Duodenal mucosa (tissue), 2 donors: ENCODE data around the gene HBQ1.
"Not testable (repeated sequence)": the region's sequence is repeated elsewhere in the genome, so short reads cannot be mapped to it uniquely, and the experiment has no call there.

ENCODE experiments used
- H3K27ac ChIP-seq: one replicate; pipeline ENCODE4 v1.7.0; 2013; ENCODE audit warnings: low read depth, low read length
- H3K27me3 ChIP-seq, 2 donors: one replicate each; pipeline ENCODE4 v1.7.0; 2013; ENCODE audit warnings: low read length in 2 of 2, control low read depth in 1 of 2; ENCODE audit not compliant: insufficient read depth in 2 of 2, control insufficient read depth in 1 of 2
- H3K36me3 ChIP-seq, 2 donors: one replicate each; pipeline ENCODE4 v1.7.0; 2013; ENCODE audit warnings: low read length in 2 of 2, control low read depth in 1 of 2; ENCODE audit not compliant: insufficient read depth in 2 of 2, control insufficient read depth in 1 of 2
- H3K4me1 ChIP-seq, 2 donors: one replicate each; pipeline ENCODE4 v1.7.0; 2013; ENCODE audit warnings: low read length in 2 of 2, control low read depth in 1 of 2; ENCODE audit not compliant: insufficient read depth in 2 of 2, control insufficient read depth in 1 of 2
- H3K4me3 ChIP-seq, 2 donors: one replicate each; pipeline ENCODE4 v1.7.0; 2013; ENCODE audit warnings: low read length in 2 of 2, low read depth in 1 of 2
- H3K9ac ChIP-seq, 2 donors: one replicate each; pipeline ENCODE4 v1.7.0; 2013; ENCODE audit warnings: low read length in 2 of 2, low read depth in 1 of 2
- H3K9me3 ChIP-seq, 2 donors: one replicate each; pipeline ENCODE4 v1.7.0; 2013; ENCODE audit warnings: low read length in 2 of 2, control low read depth in 1 of 2; ENCODE audit not compliant: control insufficient read depth in 1 of 2

Gene HBQ1

DNA sequence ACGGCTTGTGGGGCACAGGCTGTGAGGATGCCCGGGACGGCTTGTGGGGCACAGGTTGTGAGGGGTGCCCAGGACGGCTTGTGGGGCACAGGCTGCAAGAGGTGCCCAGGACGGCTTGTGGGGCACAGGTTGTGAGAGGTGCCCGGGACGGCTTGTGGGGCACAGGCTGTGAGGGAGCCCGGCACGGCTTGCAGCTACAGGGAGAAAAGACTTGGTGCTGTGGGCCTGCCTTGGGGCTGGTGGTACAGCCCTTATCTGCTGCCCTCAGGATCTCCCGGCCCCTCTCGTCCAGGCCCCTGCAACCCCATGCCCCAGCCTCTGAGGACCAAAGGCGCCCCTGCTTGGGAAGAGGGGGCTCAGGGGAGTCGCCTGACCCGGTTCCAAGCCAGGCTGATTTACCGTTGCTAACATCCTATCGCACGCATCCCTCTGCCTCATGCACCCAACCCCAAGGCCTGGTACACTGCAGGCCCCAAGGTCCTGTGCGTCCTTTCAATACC lies 19.5 kb upstream of the HBQ1 start:
- Histone ChIP-seq H3K36me3 (no peaks in the 10 kb centered on the region), H3K9me3 (no peaks in the 10 kb centered on the region), H3K4me3 (no peak overlapping the region), H3K4me1 (peaks cover 0 to 8% of the 10 kb centered on the region in 2 donors), H3K27me3 (peaks cover 11 to 17% of the 10 kb centered on the region in 2 donors), H3K9ac (no peak overlapping the region), H3K27ac (no peak overlapping the region)

DNA sequence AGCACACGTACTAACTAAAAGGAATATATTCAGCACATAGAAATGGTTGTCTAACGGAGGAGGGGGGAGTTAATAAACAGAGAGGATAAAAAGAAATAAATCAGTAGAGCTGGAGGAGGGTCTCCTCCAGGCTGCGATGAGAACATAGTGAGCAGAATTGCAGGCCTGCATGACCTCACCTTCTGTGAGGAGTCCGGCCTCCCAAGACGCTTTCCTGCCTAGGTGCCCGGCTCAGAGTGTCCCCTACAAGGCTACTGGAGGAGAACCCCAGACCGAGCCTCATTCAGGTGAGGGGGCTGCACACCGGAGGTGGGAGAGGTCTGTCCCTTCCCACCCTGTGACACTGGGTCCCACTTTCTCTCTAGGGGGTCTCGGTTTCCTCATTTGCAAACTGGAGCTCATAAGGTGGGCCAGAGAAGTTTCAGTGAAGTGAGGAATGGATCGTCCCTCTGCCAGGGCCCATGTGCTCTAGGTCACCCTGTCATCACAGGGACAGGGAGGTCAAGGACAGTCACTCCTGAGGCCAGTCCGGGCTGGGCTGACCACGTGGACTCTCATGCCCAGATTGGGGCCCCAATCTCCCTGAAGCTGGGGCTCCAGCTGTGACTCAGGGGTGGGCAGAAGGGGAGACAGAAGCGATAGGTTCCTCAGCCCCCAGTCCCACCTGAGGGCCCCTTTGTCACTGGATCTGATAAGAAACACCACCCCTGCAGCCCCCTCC lies 17.8 kb upstream of the HBQ1 start:
- Histone ChIP-seq H3K4me1 (peaks cover 5 to 13% of the 10 kb centered on the region in 2 donors), H3K27me3 (peaks cover 24 to 34% of the 10 kb centered on the region in 2 donors), H3K36me3 (no peaks in the 10 kb centered on the region), H3K9ac (no peak overlapping the region), H3K4me3 (no peak overlapping the region), H3K27ac (no peak overlapping the region), H3K9me3 (no peaks in the 10 kb centered on the region)

DNA sequence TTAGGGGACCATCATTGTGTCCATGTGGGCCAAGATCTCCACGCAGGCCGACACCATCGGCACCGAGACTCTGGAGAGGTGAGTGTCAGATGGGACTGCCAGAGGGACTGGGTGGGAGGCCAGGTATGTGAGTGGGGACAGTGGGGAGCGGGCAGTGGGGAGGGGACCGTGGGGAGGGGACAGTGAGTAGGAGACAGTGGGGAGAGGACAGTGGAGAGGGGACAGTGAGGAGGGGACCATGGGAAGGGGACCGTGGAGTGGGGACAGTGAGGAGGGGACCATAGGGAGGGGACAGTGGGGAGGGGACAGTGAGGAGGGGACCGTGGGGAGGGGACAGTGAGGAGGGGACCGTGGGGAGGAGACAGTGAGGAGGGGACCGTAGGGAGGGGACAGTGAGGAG lies 17.1 kb upstream of the HBQ1 start:
- not testable (repeated sequence) for H3K4me3 ChIP-seq, H3K9ac ChIP-seq, H3K36me3 ChIP-seq, H3K27ac ChIP-seq, H3K9me3 ChIP-seq
- Histone ChIP-seq H3K27me3 (peaks cover 31 to 37% of the 10 kb centered on the region in 2 donors), H3K4me1 (peaks cover 5 to 13% of the 10 kb centered on the region in 2 donors)

DNA sequence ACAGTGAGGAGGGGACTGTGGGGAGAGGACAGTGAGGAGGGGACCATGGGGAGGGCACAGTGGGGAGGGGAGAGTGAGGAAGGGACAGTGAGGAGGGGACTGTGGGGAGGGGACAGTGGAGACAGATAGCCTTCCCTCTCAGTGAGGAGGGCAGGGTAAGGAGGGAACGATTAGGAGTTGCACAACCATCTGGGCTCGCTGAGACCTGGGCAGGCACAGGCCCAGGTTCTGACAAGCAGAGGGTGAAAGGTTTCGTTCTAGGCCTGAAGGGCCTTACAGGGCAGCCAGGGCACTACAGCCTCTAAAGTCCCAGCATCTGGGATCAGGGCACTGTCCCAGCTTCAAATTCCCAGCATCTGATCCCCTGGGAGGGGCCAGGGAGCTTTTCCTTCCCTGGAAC lies 16.6 kb upstream of the HBQ1 start:
- H3K4me3 ChIP-seq, H3K9me3 ChIP-seq, H3K9ac ChIP-seq, H3K27ac ChIP-seq, H3K36me3 ChIP-seq: not testable (repeated sequence)
- H3K27me3 ChIP-seq = peaks cover 36 to 42% of the 10 kb centered on the region in 2 donors
- peaks cover 5 to 13% of the 10 kb centered on the region in 2 donors for H3K4me1 ChIP-seq

DNA sequence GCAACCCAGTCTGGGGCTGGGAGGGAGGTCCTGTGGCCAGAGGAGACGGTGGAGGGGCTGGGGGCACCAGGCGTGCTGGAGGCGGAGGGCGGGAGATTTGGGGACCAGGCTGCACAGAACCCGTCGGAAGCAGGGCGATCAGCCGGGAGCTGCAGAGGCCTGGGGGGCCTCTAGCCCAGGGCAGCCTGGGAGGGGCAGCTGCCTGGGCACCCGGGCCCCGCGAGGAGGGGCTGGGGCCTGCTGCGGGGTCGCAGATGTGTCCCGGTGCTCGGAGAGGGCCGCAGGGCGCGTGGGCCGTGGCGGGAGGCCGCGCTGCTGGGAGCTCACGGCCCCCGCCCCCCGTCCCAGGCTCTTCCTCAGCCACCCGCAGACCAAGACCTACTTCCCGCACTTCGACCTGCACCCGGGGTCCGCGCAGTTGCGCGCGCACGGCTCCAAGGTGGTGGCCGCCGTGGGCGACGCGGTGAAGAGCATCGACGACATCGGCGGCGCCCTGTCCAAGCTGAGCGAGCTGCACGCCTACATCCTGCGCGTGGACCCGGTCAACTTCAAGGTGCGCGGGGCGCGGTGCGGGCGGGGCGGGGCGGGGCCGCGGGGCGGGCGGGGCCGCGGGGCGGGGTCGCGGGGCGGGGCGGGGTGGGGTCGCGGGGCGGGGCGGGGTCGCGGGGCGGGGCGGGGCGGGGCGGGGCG lies 16.0 kb upstream of the HBQ1 start:
- not testable (repeated sequence) for H3K4me3 ChIP-seq, H3K9me3 ChIP-seq, H3K27ac ChIP-seq, H3K36me3 ChIP-seq, H3K9ac ChIP-seq
- peaks cover 42 to 48% of the 10 kb centered on the region in 2 donors for H3K27me3 ChIP-seq
- H3K4me1 ChIP-seq = peaks cover 5 to 13% of the 10 kb centered on the region in 2 donors

DNA sequence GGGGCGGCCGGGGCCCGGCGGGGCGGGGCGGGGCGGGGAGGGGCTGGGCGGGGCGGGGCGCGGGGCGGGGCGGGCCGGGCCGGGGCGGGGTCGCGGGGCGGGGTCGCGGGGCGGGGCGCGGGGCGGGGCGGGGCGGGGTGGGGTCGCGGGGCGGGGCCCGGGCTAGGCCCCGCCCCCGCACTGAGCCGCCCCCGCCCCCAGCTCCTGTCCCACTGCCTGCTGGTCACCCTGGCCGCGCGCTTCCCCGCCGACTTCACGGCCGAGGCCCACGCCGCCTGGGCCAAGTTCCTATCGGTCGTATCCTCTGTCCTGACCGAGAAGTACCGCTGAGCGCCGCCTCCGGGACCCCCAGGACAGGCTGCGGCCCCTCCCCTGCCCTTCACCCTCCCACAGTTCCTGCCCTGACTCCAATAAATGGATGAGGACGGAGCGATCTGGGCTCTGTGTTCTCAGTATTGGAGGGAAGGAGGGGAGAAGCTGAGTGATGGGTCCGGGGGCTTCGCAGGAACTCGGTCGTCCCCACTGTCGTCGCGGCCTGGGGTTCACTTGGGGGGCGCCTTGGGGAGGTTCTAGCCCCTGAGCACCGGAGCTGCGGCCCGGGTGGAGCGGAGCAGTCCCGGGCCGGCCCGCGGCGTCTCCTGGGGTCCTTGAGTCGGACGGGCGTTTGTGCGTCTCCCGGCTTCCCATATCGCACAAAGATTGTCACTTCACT lies 15.3 kb upstream of the HBQ1 start:
- Histone ChIP-seq H3K4me3 (no peak overlapping the region), H3K9ac (no peak overlapping the region), H3K9me3 (no peaks in the 10 kb centered on the region), H3K4me1 (peaks cover 5 to 13% of the 10 kb centered on the region in 2 donors), H3K27me3 (peaks cover 43 to 47% of the 10 kb centered on the region in 2 donors), H3K36me3 (no peaks in the 10 kb centered on the region), H3K27ac (no peak overlapping the region)

DNA sequence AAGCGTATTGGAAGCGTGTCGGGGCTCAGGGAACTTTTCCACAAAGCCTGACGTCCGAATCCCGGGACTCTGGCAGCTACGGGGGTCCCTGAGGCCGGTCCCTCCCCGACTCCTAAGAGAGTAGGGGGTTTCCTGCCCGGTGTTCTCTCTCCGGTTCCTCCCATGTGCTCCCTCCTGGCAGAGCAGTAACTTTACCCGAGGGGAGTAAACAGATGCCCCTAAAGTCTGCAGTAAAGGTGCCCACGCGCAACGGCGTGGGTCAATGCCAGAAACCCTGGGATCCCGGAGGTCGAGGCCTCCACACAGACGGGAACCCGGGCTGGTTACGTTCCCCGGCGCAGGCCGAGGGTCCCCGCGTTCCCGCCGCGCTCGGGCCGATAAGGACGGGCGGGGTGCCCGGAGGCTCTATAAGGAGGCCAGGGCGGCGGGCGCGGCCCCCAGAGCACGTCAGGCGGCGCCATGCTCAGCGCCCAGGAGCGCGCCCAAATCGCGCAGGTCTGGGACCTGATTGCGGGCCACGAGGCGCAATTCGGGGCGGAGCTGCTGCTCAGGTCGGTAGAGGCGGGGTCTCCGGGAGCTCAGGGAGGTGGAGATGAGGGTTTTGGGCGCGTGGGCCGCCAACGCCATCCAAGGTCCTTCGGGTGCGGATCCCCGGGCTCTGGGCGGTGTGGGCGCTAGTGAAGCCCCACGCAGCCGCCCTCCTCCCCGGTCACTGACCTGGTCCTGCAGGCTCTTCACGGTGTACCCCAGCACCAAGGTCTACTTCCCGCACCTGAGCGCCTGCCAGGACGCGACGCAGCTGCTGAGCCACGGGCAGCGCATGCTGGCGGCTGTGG lies 14.5 kb upstream of the HBQ1 start, which contains the start of gene HBM:
HBM (plus strand) TSS at position 440 of the 836 bp plus-strand sequence; CDS start at position 460, 20 bp downstream.
- H3K9me3 ChIP-seq = no peaks in the 10 kb centered on the region
- H3K4me1 ChIP-seq = peaks cover 5 to 13% of the 10 kb centered on the region in 2 donors
- H3K4me3 ChIP-seq = no peak within 1 kb of the TSS
- no peak within 1 kb of the TSS for H3K27ac ChIP-seq
- no peak within 1 kb of the TSS for H3K9ac ChIP-seq
- H3K36me3 ChIP-seq = no peaks in the 10 kb centered on the region
- peaks cover 43 to 47% of the 10 kb centered on the region in 2 donors for H3K27me3 ChIP-seq

DNA sequence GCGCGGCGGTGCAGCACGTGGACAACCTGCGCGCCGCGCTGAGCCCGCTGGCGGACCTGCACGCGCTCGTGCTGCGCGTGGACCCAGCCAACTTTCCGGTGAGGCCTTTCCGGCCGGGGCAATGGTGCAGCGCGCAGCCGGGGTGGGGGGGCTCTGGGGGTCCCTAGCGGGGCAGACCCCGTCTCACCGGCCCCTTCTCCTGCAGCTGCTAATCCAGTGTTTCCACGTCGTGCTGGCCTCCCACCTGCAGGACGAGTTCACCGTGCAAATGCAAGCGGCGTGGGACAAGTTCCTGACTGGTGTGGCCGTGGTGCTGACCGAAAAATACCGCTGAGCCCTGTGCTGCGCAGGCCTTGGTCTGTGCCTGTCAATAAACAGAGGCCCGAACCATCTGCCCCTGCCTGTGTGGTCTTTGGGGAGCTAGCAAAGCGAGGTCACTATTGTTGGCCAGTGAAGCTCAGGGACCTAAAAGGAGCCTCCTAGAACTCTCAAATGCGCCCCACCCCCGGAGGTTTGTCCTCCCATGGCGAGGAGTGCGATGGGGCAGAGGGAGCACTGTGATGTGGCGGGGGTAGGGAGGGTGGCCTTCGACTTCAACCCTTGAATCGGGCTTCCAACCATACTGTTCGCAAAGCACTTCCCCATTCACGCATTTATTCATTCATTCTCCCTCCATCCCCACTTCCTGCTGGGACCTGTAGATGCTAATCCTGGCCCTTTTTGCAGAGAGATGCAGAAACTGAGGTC lies 13.7 kb upstream of the HBQ1 start:
- Histone ChIP-seq H3K9ac (no peak overlapping the region), H3K36me3 (no peaks in the 10 kb centered on the region), H3K27me3 (peaks cover 41 to 48% of the 10 kb centered on the region in 2 donors), H3K4me1 (peaks cover 5 to 13% of the 10 kb centered on the region in 2 donors), H3K9me3 (no peaks in the 10 kb centered on the region), H3K4me3 (no peak overlapping the region), H3K27ac (no peak overlapping the region)

DNA sequence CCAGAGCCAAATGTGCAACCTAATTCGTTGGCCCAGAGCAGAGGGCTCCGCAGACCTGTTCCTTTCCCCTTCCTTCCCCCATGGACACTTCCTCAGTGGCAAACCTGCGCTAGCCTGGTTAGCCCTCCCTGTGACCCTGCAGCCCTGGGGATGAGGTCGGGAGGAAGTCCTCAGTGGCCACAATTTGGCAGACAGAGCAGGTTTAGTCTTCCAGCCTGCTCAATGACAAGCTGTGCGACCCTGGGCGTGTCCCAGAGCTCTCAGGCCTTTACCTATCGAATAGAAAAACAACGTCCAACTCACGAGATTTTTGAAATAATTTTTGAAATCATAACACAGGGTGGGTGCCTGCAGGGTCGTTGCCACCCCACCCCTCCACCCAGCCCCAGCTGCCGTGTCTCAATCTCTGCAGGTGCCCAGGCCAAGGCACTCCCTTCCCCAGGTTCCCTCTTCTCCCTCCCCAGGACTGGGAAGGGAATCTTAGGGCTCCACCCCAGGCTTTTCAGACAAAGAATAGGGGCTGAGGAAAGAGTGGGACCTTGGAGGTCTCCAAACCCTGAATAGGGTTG lies 13.1 kb upstream of the HBQ1 start:
- H3K4me3 ChIP-seq = no peak overlapping the region
- H3K4me1 ChIP-seq = peaks cover 5 to 13% of the 10 kb centered on the region in 2 donors
- H3K9me3 ChIP-seq = no peaks in the 10 kb centered on the region
- H3K27ac ChIP-seq = no peak overlapping the region
- no peak overlapping the region for H3K9ac ChIP-seq
- H3K27me3 ChIP-seq = peaks cover 41 to 48% of the 10 kb centered on the region in 2 donors
- no peaks in the 10 kb centered on the region for H3K36me3 ChIP-seq
